MM.1S (cell line): ENCODE results near the gene PPP2R2C.

Source experiments
- DNase-seq: peaks from one replicate; pipeline ENCODE4 v3.0.0-alpha.2; 2015
- H2AFZ ChIP-seq: fragments of 300-600 bp; sonication (generic); 2 replicates; pipeline ENCODE4 v1.6.0; 2016; ENCODE audit warnings: antibody characterized with exemption, low read length
- H3F3A ChIP-seq: fragments of 300-600 bp; sonication (generic); 2 replicates; pipeline ENCODE4 v1.6.1; 2016; ENCODE audit warnings: mild to moderate bottlenecking, antibody characterized with exemption, low read length, moderate library complexity, mixed read lengths; ENCODE audit not compliant: insufficient read depth
- H3K27ac ChIP-seq: fragments of 300-600 bp; sonication (generic); 2 replicates; pipeline ENCODE4 v1.5.1; 2016; ENCODE audit warnings: mild to moderate bottlenecking, low read length
- H3K27me3 ChIP-seq: fragments of 300-600 bp; sonication (generic); replicated peaks from 2 replicates; pipeline ENCODE4 v1.6.0; 2016; ENCODE audit warnings: low read length; ENCODE audit not compliant: insufficient read depth
- H3K36me3 ChIP-seq: fragments of 300-600 bp; sonication (generic); replicated peaks from 2 replicates; pipeline ENCODE4 v1.6.1; 2016; ENCODE audit warnings: mild to moderate bottlenecking, low read length, mixed read lengths; ENCODE audit not compliant: insufficient read depth
- H3K4me1 ChIP-seq: fragments of 300-600 bp; sonication (generic); 2 replicates; pipeline ENCODE4 v1.6.1; 2016; ENCODE audit warnings: low read length, mixed read lengths
- H3K4me2 ChIP-seq: fragments of 300-600 bp; sonication (generic); 2 replicates; pipeline ENCODE4 v1.6.0; 2016; ENCODE audit warnings: low read depth, low read length
- H3K4me3 ChIP-seq: fragments of 300-600 bp; sonication (generic); 2 replicates; pipeline ENCODE4 v1.5.1; 2016; ENCODE audit warnings: low read length, mixed read lengths
- H3K79me2 ChIP-seq: fragments of 300-600 bp; sonication (generic); 2 replicates; pipeline ENCODE4 v1.6.1; 2016; ENCODE audit warnings: mixed run types, low read length, mixed read lengths
- H3K9ac ChIP-seq: fragments of 300-600 bp; sonication (generic); 2 replicates; pipeline ENCODE4 v1.6.1; 2016; ENCODE audit warnings: low read length, mixed read lengths
- H3K9me2 ChIP-seq: fragments of 300-600 bp; sonication (generic); replicated peaks from 2 replicates; pipeline ENCODE4 v1.6.1; 2016; ENCODE audit warnings: mild to moderate bottlenecking, low read length, mixed read lengths; ENCODE audit not compliant: insufficient read depth
- H3K9me3 ChIP-seq: fragments of 300-600 bp; sonication (generic); replicated peaks from 2 replicates; pipeline ENCODE4 v1.6.1; 2016; ENCODE audit warnings: mild to moderate bottlenecking, low read length, mixed read lengths; ENCODE audit not compliant: insufficient read depth
- H4K20me1 ChIP-seq: fragments of 300-600 bp; sonication (generic); 2 replicates; pipeline ENCODE4 v1.6.1; 2016; ENCODE audit warnings: mild to moderate bottlenecking, low read length, moderate library complexity, mixed read lengths; ENCODE audit not compliant: insufficient read depth
- CTCF ChIP-seq: fragments of 300-600 bp; sonication (generic); IDR thresholded peaks from 2 replicates; pipeline ENCODE4 v1.5.1; 2016; ENCODE audit warnings: antibody characterized with exemption, low read length, mixed read lengths
- EZH2 ChIP-seq: fragments of 300-600 bp; sonication (generic); optimal IDR thresholded peaks from 2 replicates; pipeline ENCODE3; 2017; ENCODE audit warnings: low read depth, mild to moderate bottlenecking, antibody characterized with exemption, low read length, mixed read lengths
- EZH2phosphoT487 ChIP-seq: fragments of 300-600 bp; sonication (generic); IDR thresholded peaks from 2 replicates; pipeline ENCODE4 v1.6.1; 2018; ENCODE audit warnings: antibody characterized with exemption, low read length

Gene PPP2R2C

GRCh38 chr4:6423575-6423974 is 48.8 kb downstream of the PPP2R2C start:
- Histone ChIP-seq H3K4me1 (0 out of 2 replicates have a peak, but pooled peaks cover 5% of the 10 kb centered on the region), H3K9me3 (no peaks in the 10 kb centered on the region), H2AFZ (no peak overlapping the region), H3K36me3 (no peaks in the 10 kb centered on the region), H3K9me2 (no peaks in the 10 kb centered on the region), H3K79me2 (no peaks in the 10 kb centered on the region), H3K27me3 (peaks cover 74% of the 10 kb centered on the region), H3K9ac (no peak overlapping the region), H3K4me2 (no peak overlapping the region), H3F3A (no peaks in the 10 kb centered on the region), H3K4me3 (no peak overlapping the region), H4K20me1 (no peaks in the 10 kb centered on the region), H3K27ac (no peak overlapping the region)
- DNase-seq, result no peak
- TF ChIP-seq EZH2 (no peak), CTCF (no peak), EZH2phosphoT487 (no peak)

GRCh38 chr4:6422866-6423265 is 49.5 kb downstream of the PPP2R2C start:
- no peaks in the 10 kb centered on the region for H3K9me3 ChIP-seq
- no peaks in the 10 kb centered on the region for H3K79me2 ChIP-seq
- no peak for TF ChIP-seq EZH2phosphoT487
- no peak for TF ChIP-seq CTCF
- TF ChIP-seq EZH2, result no peak
- no peak overlapping the region for H3K4me3 ChIP-seq
- no peak overlapping the region for H3K27ac ChIP-seq
- no peaks in the 10 kb centered on the region for H4K20me1 ChIP-seq
- 0 out of 2 replicates have a peak, but pooled peaks cover 5% of the 10 kb centered on the region for H3K4me1 ChIP-seq
- no peak overlapping the region for H3K9ac ChIP-seq
- H3K9me2 ChIP-seq, result no peaks in the 10 kb centered on the region
- no peaks in the 10 kb centered on the region for H3F3A ChIP-seq
- DNase-seq, result no peak
- H2AFZ ChIP-seq, result no peak overlapping the region
- H3K4me2 ChIP-seq, result no peak overlapping the region
- H3K36me3 ChIP-seq, result no peaks in the 10 kb centered on the region
- H3K27me3 ChIP-seq, result peaks cover 73% of the 10 kb centered on the region

GRCh38 chr4:6422105-6422504 is 50.3 kb downstream of the PPP2R2C start:
- Histone ChIP-seq H2AFZ (no peak overlapping the region), H3K9me3 (no peaks in the 10 kb centered on the region), H3K36me3 (no peaks in the 10 kb centered on the region), H3K27ac (no peak overlapping the region), H3K9me2 (no peaks in the 10 kb centered on the region), H3K4me2 (no peak overlapping the region), H3F3A (no peaks in the 10 kb centered on the region), H3K27me3 (peaks cover 79% of the 10 kb centered on the region), H3K4me1 (0 out of 2 replicates have a peak, but pooled peaks cover 5% of the 10 kb centered on the region), H3K9ac (no peak overlapping the region), H3K4me3 (no peak overlapping the region), H4K20me1 (no peaks in the 10 kb centered on the region), H3K79me2 (no peaks in the 10 kb centered on the region)
- TF ChIP-seq EZH2 (no peak), CTCF (no peak), EZH2phosphoT487 (no peak)
- DNase-seq, result no peak
